Kidney epithelial cell (primary cell): ENCODE data around the gene NMNAT2. TPM values are rescaled to one million over a fixed set of nuclear protein-coding genes. Genes with fewer than 3 reads are reported as not detected.

ENCODE experiments used
- DNase-seq: peaks from one replicate; pipeline ENCODE4 v3.0.0-alpha.2; 2010; ENCODE audit warnings: low read depth
- H3K27me3 ChIP-seq: 2 replicates; pipeline ENCODE4 v1.6.0; 2011; ENCODE audit warnings: low read length; ENCODE audit not compliant: control insufficient read depth, insufficient read depth
- H3K36me3 ChIP-seq: 2 replicates; pipeline ENCODE4 v1.5.1; 2011; ENCODE audit warnings: low read length; ENCODE audit not compliant: control insufficient read depth, insufficient read depth
- H3K4me3 ChIP-seq: 2 replicates; pipeline ENCODE4 v1.5.1; 2011; ENCODE audit warnings: low read depth, mild to moderate bottlenecking, control low read depth, low read length
- CTCF ChIP-seq: IDR thresholded peaks from 2 replicates; pipeline ENCODE4 v1.5.1; 2011; ENCODE audit warnings: mild to moderate bottlenecking, moderate library complexity, low read length, control low read depth, inconsistent platforms; ENCODE audit not compliant: insufficient read depth, poor library complexity, severe bottlenecking
- total RNA-seq: library from RNA; depleted of rRNA; stranded (reverse); fragments of >200 nt; gene quantifications from 2 replicates; pipeline ENCODE4 v1.2.3, GENCODE V29; 2015

Gene NMNAT2
- total RNA-seq, 1 donor from 2014 or later, result 1.0 TPM

GRCh38 chr1:183240526-183240825 lies 177.7 kb downstream of the NMNAT2 start:
- no peak for DNase-seq
- no peaks in the 10 kb centered on the region for H3K27me3 ChIP-seq
- H3K4me3 ChIP-seq, result no peak overlapping the region
- H3K36me3 ChIP-seq, result no peaks in the 10 kb centered on the region
- TF ChIP-seq CTCF, result no peak

- no peak for TF ChIP-seq CTCF
- no peak for DNase-seq
- Histone ChIP-seq H3K27me3 (no peaks in the 10 kb centered on the region), H3K36me3 (no peaks in the 10 kb centered on the region), H3K4me3 (no peak overlapping the region)
Observed at GRCh38 chr1:183239793-183240525, 178.2 kb downstream of the NMNAT2 start.

DNA sequence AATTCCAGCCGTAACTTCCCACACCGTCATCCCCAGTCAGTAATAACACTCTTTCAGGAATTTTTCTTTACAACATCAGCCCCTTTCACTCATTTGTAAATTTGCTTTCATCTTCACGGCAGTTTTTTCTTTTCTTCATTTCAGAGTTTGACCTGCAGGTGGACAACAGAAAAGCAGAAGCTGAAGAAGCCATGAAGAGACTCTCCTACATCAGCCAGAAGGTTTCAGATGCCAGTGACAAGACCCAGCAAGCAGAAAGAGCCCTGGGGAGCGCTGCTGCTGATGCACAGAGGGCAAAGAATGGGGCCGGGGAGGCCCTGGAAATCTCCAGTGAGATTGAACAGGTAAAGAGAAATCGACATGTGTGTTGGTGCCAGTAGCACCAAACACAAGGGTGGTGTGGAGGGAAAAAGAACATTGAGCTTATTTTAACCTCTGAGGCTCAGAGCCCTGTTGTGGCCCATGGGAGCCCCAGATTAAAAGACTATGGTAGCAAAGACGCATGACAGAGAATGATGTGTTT lies 178.9 kb downstream of the NMNAT2 start:
- no peak for DNase-seq
- Histone ChIP-seq H3K4me3 (no peak overlapping the region), H3K36me3 (no peaks in the 10 kb centered on the region), H3K27me3 (no peaks in the 10 kb centered on the region)
- TF ChIP-seq CTCF, result no peak

DNA sequence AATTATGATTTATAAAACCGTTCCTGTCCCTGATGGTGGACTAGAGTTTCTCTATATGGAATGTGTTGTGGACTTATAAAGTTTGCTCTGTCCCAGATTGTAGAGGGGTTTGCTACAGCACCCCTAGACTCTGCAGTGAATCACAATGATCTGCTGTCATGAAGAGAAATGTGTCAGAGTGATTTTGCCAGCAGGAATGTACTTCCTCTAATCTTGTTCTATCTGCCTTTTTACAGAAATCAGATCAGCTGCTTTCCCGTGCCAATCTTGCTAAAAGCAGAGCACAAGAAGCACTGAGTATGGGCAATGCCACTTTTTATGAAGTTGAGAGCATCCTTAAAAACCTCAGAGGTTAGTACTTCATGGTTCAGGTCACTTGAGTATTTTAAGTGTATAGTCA lies 180.1 kb downstream of the NMNAT2 start:
- no peaks in the 10 kb centered on the region for H3K36me3 ChIP-seq
- TF ChIP-seq CTCF, result no peak
- no peak overlapping the region for H3K4me3 ChIP-seq
- no peak for DNase-seq
- H3K27me3 ChIP-seq, result no peaks in the 10 kb centered on the region

GRCh38 chr1:183237046-183237445 lies 181.1 kb downstream of the NMNAT2 start:
- no peaks in the 10 kb centered on the region for H3K27me3 ChIP-seq
- no peak for TF ChIP-seq CTCF
- DNase-seq, result no peak
- no peaks in the 10 kb centered on the region for H3K36me3 ChIP-seq
- no peak overlapping the region for H3K4me3 ChIP-seq
